Stomach (tissue), 4 donors: ENCODE results near the gene TENM3.

Source experiments
- POLR2A ChIP-seq, 4 donors: fragments of 450-650 bp; IDR thresholded peaks; one replicate each; pipeline ENCODE4 v1.6.1; 2016; ENCODE audit warnings: antibody characterized with exemption in 4 of 4, control low read depth in 2 of 4, mild to moderate bottlenecking in 1 of 4, moderate library complexity in 1 of 4
- POLR2AphosphoS5 ChIP-seq, 3 donors: sonication (generic); formaldehyde crosslinking; IDR thresholded peaks; one replicate each; pipeline ENCODE4 v1.6.1; 2016; ENCODE audit warnings: antibody characterized with exemption in 3 of 3

- TF ChIP-seq POLR2A (IDR thresholded peaks at IDR 0.05) (no peak), POLR2AphosphoS5 (IDR thresholded peaks at IDR 0.05) (no peak)
Measured at GRCh38 chr4:182278729-182279128, 35.5 kb downstream of the TENM3 start.
